ENCODE results near the gene DPP7.

DNA sequence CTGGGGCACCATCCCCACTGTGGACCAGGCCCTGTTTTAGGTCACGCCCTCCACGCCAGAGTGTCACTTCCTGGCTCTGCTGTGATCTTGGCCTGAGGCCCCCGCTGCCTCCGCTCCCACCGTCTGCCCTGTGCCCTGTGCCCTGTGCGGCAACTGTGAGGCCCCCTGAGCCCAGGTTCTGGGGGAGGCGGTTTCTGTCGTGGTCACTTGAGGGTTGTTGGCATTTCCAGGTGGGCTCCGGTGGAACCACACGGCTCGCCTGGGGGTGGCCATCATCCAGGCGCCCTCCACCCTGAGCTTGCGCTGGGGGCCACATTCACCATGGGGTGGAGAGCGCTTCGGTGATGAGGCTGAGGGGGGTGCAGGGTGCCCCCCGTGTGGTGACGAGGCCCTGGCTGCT lies 6.6 kb downstream of the DPP7 start:
- TF ChIP-seq, protein P1, sequence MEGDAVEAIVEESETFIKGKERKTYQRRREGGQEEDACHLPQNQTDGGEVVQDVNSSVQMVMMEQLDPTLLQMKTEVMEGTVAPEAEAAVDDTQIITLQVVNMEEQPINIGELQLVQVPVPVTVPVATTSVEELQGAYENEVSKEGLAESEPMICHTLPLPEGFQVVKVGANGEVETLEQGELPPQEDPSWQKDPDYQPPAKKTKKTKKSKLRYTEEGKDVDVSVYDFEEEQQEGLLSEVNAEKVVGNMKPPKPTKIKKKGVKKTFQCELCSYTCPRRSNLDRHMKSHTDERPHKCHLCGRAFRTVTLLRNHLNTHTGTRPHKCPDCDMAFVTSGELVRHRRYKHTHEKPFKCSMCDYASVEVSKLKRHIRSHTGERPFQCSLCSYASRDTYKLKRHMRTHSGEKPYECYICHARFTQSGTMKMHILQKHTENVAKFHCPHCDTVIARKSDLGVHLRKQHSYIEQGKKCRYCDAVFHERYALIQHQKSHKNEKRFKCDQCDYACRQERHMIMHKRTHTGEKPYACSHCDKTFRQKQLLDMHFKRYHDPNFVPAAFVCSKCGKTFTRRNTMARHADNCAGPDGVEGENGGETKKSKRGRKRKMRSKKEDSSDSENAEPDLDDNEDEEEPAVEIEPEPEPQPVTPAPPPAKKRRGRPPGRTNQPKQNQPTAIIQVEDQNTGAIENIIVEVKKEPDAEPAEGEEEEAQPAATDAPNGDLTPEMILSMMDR (IDR thresholded peaks at IDR 0.05): no peak
- TF ChIP-seq EZH2 (IDR thresholded peaks at IDR 0.05; ENCODE audit: borderline replicate concordance, insufficient read depth, low read depth, low read length, poor library complexity, severe bottlenecking): no peak
